PC-9 (cell line): Measurements from ENCODE around the gene ZBTB34. TPM values are rescaled to one million over a fixed set of nuclear protein-coding genes. Genes with fewer than 3 reads are reported as not detected.
"Not testable (repeated sequence)": the region's sequence is repeated elsewhere in the genome, so short reads cannot be mapped to it uniquely, and the experiment has no call there.

Source experiments
- Bru-seq: library from RNA; stranded (reverse); fragments of 400-500 nt; gene quantifications from one replicate; lab custom pipeline; 2021; lab: Mats Ljungman, UMichigan
- BruChase-seq, 2 experiments: library from RNA; stranded (reverse); fragments of 400-500 nt; gene quantifications; one replicate each; lab custom pipeline; 2021; lab: Mats Ljungman, UMichigan
- BruUV-seq: library from RNA; stranded (reverse); fragments of 400-500 nt; replicated peaks from 2 replicates; lab custom pipeline; 2021; lab: Mats Ljungman, UMichigan
- CTCF ChIA-PET: fragments of 300-600 bp; sonication (Branson Sonifier 250); formaldehyde crosslinking; loops from one replicate; lab custom pipeline; 2022; ENCODE audit warnings: antibody characterized with exemption; lab: Charles Lee
- POLR2A ChIA-PET: fragments of 300-600 bp; sonication (Branson Sonifier 250); formaldehyde crosslinking; loops from one replicate; lab custom pipeline; 2022; ENCODE audit warnings: antibody characterized with exemption; ENCODE audit not compliant: unreplicated experiment; lab: Charles Lee
- DNase-seq, 2 experiments: peaks; one replicate each; pipeline versions ENCODE4 v3.0.0 to v3.0.0-alpha.2; 2015 to 2022; ENCODE audit warnings: mixed read lengths in 1 of 2
- H2AFZ ChIP-seq: fragments of 200-600 bp; sonication (generic); 2 replicates; pipeline ENCODE4 v1.8.1; 2017; ENCODE audit warnings: antibody characterized with exemption
- H3F3A ChIP-seq: fragments of 200-600 bp; sonication (generic); 2 replicates; pipeline ENCODE4 v1.8.1; 2017; ENCODE audit warnings: antibody characterized with exemption, mild to moderate bottlenecking, low read depth; ENCODE audit not compliant: insufficient read depth
- H3K27ac ChIP-seq: fragments of 200-600 bp; sonication (generic); 2 replicates; pipeline ENCODE4 v1.6.1; 2016; ENCODE audit warnings: mixed run types
- H3K27me3 ChIP-seq: fragments of 200-600 bp; sonication (generic); 2 replicates; pipeline ENCODE4 v1.6.1; 2016; ENCODE audit warnings: low read depth, mixed run types; ENCODE audit not compliant: insufficient read depth
- H3K36me3 ChIP-seq: fragments of 200-600 bp; sonication (generic); 2 replicates; pipeline ENCODE4 v1.6.1; 2016; ENCODE audit warnings: low read depth, mixed run types
- H3K4me1 ChIP-seq: fragments of 200-600 bp; sonication (generic); replicated peaks from 2 replicates; pipeline ENCODE4 v1.6.1; 2016; ENCODE audit warnings: mixed run types; ENCODE audit not compliant: insufficient read depth
- H3K4me2 ChIP-seq: fragments of 200-600 bp; sonication (generic); 2 replicates; pipeline ENCODE4 v1.6.1; 2017; ENCODE audit warnings: mixed run types
- H3K4me3 ChIP-seq: fragments of 200-600 bp; sonication (generic); 2 replicates; pipeline ENCODE4 v1.6.1; 2016; ENCODE audit warnings: mixed run types
- H3K79me2 ChIP-seq: fragments of 200-600 bp; sonication (generic); 2 replicates; pipeline ENCODE4 v1.6.1; 2017; ENCODE audit warnings: low read depth, mixed run types
- H3K9me2 ChIP-seq: fragments of 200-600 bp; sonication (generic); 2 replicates; pipeline ENCODE4 v1.8.1; 2017; ENCODE audit warnings: mild to moderate bottlenecking; ENCODE audit not compliant: insufficient read depth
- H3K9me3 ChIP-seq: fragments of 200-600 bp; sonication (generic); 2 replicates; pipeline ENCODE4 v1.8.1; 2016; ENCODE audit warnings: low read depth; ENCODE audit not compliant: insufficient read depth
- H4K20me1 ChIP-seq: fragments of 200-600 bp; sonication (generic); 2 replicates; pipeline ENCODE4 v1.8.1; 2017; ENCODE audit not compliant: insufficient read depth
- CTCF ChIP-seq: fragments of 200-600 bp; sonication (generic); conservative IDR thresholded peaks from 2 replicates; pipeline ENCODE4 v1.6.1; 2017; ENCODE audit warnings: mixed run types, antibody characterized with exemption, mild to moderate bottlenecking, moderate library complexity
- EZH2 ChIP-seq: fragments of 200-600 bp; sonication (generic); IDR thresholded peaks from 2 replicates; pipeline ENCODE4 v1.8.0; 2017; ENCODE audit warnings: antibody characterized with exemption, low read depth
- intact Hi-C: fragments of 100-400 bp; cut with micrococcal nuclease; formaldehyde crosslinking; loops from one replicate; pipeline ENCODE4 v1.10.0; 2022; ENCODE audit not compliant: unreplicated experiment
- long read RNA-seq: library from polyadenylated mRNA; stranded (forward); transcript quantifications from one replicate; pipeline ENCODE4 v2.0.0, GENCODE V29; 2022
- total RNA-seq: library from RNA; stranded (reverse); gene quantifications from 2 replicates; pipeline ENCODE4 v1.2.3, GENCODE V29; 2021

The ZBTB34 gene
- 8.2 and 9.0 TPM in 2 replicates for total RNA-seq
- Bru-seq, nascent RNA = percentile 77 among the genes with signal in this experiment
- BruChase-seq, experiment 1, labeled RNA remaining after a 2-hour chase = percentile 84 among the genes with signal in this experiment
- BruChase-seq, experiment 2, labeled RNA remaining after a 6-hour chase = percentile 65 among the genes with signal in this experiment
- long read RNA-seq, full-length matches to known transcripts = 4 of 4 reads
- long read RNA-seq, partial matches to known transcripts = 0 of 4 reads
- long read RNA-seq, other reads (novel, unspliced or antisense) = 0 of 4 reads

GRCh38 chr9:126860077-126860756 is at the start of gene ZBTB34:
TSS of gene ZBTB34 (plus strand) at chr9:126860639. CDS start at chr9:126879400, 18,761 bp downstream.
- POLR2A ChIA-PET = no interaction called here
- peaks cover 15% of the 10 kb centered on the region for H3K4me1 ChIP-seq
- CTCF ChIA-PET = interaction anchor here (0.6 to 1.5 kb wide), 3 partner anchors 11 to 542 kb away, joined by 5 to 8 read pairs (median 5); partner anchors contain the start of gene ZBTB43
- intact Hi-C loops = loop anchor here (2.0 kb wide), 1 partner anchor 55 kb away; the partner anchor contains the start of gene RALGPS1
- DNase-seq = peak; percentile 44 to 79
- peaks cover 27% of the 10 kb centered on the region for H3K79me2 ChIP-seq
- no peaks in the 10 kb centered on the region for H3K36me3 ChIP-seq
- TF ChIP-seq CTCF = peak; percentile 99
- no peak for TF ChIP-seq EZH2
- BruUV-seq = TSS peak; percentile 86
- no peaks in the 10 kb centered on the region for H3K9me3 ChIP-seq
- peak within 1 kb of the TSS; percentile 76 for H2AFZ ChIP-seq
- H3K9me2 ChIP-seq = no peaks in the 10 kb centered on the region
- H4K20me1 ChIP-seq = peaks cover 4% of the 10 kb centered on the region; the same call in 1 of the 2 replicates
- peaks cover 5% of the 10 kb centered on the region; the same call in 1 of the 2 replicates for H3F3A ChIP-seq
- H3K4me3 ChIP-seq = peak within 1 kb of the TSS; percentile 75
- H3K27me3 ChIP-seq = no peaks in the 10 kb centered on the region
- H3K27ac ChIP-seq = peak within 1 kb of the TSS; percentile 38; the same call in 1 of the 2 replicates
- peak within 1 kb of the TSS; percentile 93 for H3K4me2 ChIP-seq

GRCh38 chr9:126813072-126813471 is 47.4 kb upstream of the ZBTB34 start:
- Histone ChIP-seq H3K9me3 (peaks cover 8% of the 10 kb centered on the region; the same call in 1 of the 2 replicates), H2AFZ (no peak overlapping the region), H3F3A (no peaks in the 10 kb centered on the region), H3K36me3 (peaks cover 53% of the 10 kb centered on the region), H3K27ac (no peak overlapping the region), H3K27me3 (no peaks in the 10 kb centered on the region), H3K79me2 (peaks cover 64% of the 10 kb centered on the region), H3K9me2 (no peaks in the 10 kb centered on the region), H3K4me2 (no peak overlapping the region), H3K4me1 (peaks cover 14% of the 10 kb centered on the region), H4K20me1 (peaks cover 7% of the 10 kb centered on the region), H3K4me3 (no peak overlapping the region)
- no TSS peak for BruUV-seq
- CTCF ChIA-PET = interaction anchor here (0.7 kb wide), 1 partner anchor 86 kb away, joined by 4 read pairs; no protein-coding TSS in a partner anchor
- no peak for DNase-seq
- POLR2A ChIA-PET = no interaction called here
- intact Hi-C loops = no loop called here
- TF ChIP-seq EZH2 (no peak), CTCF (no peak)

GRCh38 chr9:126814091-126814490 is 46.3 kb upstream of the ZBTB34 start:
- POLR2A ChIA-PET = no interaction called here
- H3K4me3 ChIP-seq = no peak overlapping the region
- TF ChIP-seq EZH2 = no peak
- no peak for TF ChIP-seq CTCF
- H3K27ac ChIP-seq = no peak overlapping the region
- H2AFZ ChIP-seq = no peak overlapping the region
- H3K27me3 ChIP-seq = no peaks in the 10 kb centered on the region
- intact Hi-C loops = no loop called here
- H3F3A ChIP-seq = no peaks in the 10 kb centered on the region
- no TSS peak for BruUV-seq
- H3K9me3 ChIP-seq = peaks cover 12% of the 10 kb centered on the region; the same call in 1 of the 2 replicates
- CTCF ChIA-PET = no interaction called here
- peaks cover 4% of the 10 kb centered on the region for H3K4me1 ChIP-seq
- peaks cover 61% of the 10 kb centered on the region for H3K79me2 ChIP-seq
- H3K9me2 ChIP-seq = no peaks in the 10 kb centered on the region
- DNase-seq = no peak
- peaks cover 58% of the 10 kb centered on the region for H3K36me3 ChIP-seq
- H4K20me1 ChIP-seq = peaks cover 5% of the 10 kb centered on the region; the same call in 1 of the 2 replicates
- H3K4me2 ChIP-seq = no peak overlapping the region

GRCh38 chr9:126817615-126818014 is 42.8 kb upstream of the ZBTB34 start:
- Histone ChIP-seq H3K36me3 (peaks cover 45% of the 10 kb centered on the region), H3K9me3 (peaks cover 12% of the 10 kb centered on the region; the same call in 1 of the 2 replicates), H4K20me1 (peaks cover 15% of the 10 kb centered on the region), H3K79me2 (peaks cover 53% of the 10 kb centered on the region)
- POLR2A ChIA-PET, H2AFZ ChIP-seq, CTCF ChIA-PET, H3K27me3 ChIP-seq, H3K9me2 ChIP-seq, BruUV-seq, H3K4me3 ChIP-seq, H3F3A ChIP-seq, DNase-seq, intact Hi-C loops, H3K4me2 ChIP-seq, H3K27ac ChIP-seq, H3K4me1 ChIP-seq: not testable (repeated sequence)
